Bone marrow (tissue), 2 donors: ENCODE results near the gene MPHOSPH9.

Source experiments
- DNase-seq, 2 donors: peaks; one replicate each; lab custom pipeline; 2025; lab: John Stamatoyannopoulos, UW

Gene MPHOSPH9, protein sequence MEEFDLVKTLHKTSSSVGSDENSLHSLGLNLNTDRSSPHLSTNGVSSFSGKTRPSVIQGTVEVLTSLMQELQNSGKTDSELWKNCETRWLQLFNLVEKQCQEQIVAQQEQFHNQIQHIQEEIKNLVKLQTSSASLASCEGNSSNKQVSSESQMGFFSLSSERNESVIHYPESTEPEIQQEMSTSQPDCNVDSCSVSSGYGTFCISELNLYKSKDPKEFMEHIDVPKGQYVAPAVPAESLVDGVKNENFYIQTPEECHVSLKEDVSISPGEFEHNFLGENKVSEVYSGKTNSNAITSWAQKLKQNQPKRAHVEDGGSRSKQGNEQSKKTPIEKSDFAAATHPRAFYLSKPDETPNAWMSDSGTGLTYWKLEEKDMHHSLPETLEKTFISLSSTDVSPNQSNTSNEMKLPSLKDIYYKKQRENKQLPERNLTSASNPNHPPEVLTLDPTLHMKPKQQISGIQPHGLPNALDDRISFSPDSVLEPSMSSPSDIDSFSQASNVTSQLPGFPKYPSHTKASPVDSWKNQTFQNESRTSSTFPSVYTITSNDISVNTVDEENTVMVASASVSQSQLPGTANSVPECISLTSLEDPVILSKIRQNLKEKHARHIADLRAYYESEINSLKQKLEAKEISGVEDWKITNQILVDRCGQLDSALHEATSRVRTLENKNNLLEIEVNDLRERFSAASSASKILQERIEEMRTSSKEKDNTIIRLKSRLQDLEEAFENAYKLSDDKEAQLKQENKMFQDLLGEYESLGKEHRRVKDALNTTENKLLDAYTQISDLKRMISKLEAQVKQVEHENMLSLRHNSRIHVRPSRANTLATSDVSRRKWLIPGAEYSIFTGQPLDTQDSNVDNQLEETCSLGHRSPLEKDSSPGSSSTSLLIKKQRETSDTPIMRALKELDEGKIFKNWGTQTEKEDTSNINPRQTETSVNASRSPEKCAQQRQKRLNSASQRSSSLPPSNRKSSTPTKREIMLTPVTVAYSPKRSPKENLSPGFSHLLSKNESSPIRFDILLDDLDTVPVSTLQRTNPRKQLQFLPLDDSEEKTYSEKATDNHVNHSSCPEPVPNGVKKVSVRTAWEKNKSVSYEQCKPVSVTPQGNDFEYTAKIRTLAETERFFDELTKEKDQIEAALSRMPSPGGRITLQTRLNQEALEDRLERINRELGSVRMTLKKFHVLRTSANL

DNA sequence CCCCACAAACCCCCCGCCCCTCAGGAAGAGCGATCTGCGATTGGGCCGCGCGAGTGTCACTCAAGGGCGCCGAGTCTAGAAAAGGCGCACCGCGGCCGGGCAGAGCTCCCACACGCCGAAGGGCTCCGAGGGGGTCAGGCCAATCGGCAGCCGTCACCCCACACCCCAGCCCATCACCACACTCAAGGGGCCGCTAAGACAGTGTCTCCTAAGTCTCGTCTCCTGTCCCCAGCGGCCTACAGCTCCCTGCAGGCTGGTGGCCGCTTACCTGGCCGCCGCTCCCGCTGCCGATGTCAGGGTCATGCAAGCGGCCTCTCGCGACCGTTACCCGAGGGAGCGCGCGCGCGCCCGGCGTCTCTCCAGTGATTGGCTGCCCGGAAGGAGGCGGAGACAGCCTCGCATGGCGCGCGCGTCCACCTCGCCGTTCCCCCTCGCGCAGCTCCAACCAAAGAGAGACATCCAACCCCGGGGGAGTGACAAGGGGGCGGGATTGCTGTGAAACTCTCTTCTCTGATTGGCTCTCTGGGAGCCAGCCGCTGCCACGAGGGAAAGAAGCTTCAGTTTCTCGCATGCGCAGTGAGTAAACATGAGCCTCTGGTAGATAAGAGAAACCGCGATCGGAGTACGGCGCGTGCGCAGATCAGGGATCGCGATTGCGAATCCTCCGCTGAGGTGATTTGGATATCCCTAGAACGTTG lies at the start of gene MPHOSPH9, which contains the start of gene MTRFR:
MPHOSPH9 (minus strand) TSS at position 335 of the 698 bp plus-strand sequence. CDS start 2,777 bp downstream, outside the sequence.
MTRFR (plus strand) TSS at position 630 of the 698 bp plus-strand sequence. CDS start 20,239 bp downstream, outside the sequence.
- DNase-seq = peak; percentile 99

DNA sequence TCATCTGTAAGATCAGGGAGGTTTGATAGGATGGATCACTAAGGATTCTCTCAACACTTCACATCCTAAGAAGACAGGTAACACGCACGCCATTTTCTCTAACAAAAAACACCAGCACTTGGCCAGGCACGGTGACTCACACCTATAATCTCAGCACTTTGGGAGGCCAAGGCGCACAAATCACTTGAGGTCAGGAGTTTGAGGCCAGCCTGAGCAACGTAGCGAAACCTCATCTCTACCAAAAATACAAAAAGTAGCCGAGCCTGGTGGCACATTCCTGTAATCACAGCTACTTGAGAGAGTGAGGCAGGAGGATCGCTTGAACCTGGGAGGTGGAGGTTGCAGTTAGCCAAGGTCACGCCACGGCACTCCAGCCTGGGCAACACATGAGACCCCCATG lies 49.2 kb upstream of the MPHOSPH9 start:
- DNase-seq = no peak

DNA sequence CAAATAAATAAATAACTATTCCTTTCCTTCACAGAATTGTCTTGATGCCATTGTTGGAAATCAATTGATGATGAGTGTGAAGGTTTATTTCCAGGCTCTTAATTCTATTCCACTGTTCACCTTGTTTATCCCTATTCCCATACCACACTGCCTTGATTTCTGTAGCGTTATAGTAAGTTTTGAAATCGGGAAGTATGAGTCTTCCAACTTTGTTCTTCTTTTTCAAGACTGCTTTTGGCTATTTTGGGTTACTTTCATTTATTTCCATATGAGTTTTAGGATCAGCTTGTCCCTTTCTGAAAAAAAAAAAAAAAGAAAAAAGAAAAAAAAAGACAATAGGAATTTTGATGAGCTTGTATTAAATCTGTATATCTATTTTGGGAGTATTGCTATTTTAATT lies 48.0 kb upstream of the MPHOSPH9 start:
- no peak for DNase-seq

DNA sequence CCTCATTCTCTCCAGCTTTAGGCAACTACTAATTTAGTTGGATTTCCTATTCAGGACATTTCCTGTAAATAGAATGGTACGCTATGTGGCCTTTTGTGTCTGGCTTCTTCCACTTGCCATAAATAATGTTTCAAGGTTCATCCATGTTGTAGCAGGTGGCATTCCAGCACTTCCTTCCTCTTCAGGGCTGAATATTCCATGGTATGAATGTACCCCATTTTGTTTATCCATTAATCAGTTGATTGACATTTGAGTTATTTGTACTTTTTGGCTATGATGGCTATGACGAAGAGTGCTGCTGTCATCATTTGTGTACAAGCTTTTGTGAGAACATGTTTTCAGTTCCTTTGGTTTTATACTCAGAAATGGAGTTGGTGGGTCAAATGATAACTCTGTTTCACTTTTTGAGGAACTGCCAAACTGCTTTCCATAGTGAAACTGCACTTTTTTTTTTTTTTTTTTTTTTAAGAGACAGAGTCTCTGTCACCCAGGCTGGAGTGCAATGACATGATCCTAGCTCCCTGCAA lies 45.2 kb upstream of the MPHOSPH9 start:
- DNase-seq = peak in 1 of 2 donors; percentile 69

DNA sequence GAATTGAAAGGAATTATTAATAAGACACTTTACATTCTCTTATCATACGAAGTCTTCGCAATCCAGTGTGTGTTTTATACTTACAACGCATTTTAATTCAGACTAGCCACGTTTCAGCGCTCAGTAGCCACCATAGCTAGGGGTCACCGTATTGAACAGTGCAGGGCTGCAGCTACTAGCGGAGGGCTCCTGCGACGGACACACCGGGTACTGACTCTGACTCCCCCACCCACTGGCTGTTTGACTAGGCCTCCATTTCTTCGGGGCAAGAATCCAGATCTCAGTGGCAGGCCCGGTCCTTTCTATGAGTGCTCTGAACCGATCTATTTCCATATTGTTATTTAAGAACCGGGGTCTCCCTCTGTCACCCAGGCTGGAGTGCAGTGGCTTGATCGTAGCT lies 40.2 kb upstream of the MPHOSPH9 start:
- DNase-seq = no peak

DNA sequence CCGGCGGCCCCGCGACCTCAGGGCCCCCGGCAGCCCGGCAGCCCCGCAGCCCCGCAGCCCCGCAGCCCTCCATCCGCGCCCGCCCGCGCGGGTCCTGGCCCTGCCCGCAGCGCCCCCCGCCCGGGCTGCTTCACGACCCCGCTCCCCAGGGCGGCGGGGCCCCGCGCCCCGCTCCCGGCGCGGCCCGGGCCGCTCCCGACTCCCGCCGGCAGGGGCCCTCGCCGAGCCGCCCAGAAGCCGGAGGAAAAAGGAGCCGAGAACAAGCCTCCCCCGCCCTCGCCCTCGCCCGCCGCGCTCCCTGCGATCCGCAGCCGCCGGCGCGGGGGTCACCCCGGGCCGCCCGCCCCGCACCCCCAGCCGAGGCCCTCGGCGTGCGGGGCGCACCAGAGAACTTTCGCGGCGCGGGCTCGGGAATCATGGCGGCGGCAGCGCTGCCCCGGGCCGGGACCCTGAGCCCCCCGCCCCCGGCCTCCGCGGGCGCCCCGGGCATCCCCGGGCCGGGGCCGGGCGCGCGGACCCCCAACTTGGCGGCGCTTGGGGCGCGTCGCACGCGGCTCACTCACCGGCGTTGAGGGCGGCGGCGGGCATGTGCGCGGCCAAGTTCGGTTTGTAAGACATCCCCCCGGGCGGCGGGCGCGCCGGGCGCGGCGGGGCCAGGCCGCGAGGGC lies 38.2 kb upstream of the MPHOSPH9 start:
- DNase-seq = peak; percentile 20 to 38

DNA sequence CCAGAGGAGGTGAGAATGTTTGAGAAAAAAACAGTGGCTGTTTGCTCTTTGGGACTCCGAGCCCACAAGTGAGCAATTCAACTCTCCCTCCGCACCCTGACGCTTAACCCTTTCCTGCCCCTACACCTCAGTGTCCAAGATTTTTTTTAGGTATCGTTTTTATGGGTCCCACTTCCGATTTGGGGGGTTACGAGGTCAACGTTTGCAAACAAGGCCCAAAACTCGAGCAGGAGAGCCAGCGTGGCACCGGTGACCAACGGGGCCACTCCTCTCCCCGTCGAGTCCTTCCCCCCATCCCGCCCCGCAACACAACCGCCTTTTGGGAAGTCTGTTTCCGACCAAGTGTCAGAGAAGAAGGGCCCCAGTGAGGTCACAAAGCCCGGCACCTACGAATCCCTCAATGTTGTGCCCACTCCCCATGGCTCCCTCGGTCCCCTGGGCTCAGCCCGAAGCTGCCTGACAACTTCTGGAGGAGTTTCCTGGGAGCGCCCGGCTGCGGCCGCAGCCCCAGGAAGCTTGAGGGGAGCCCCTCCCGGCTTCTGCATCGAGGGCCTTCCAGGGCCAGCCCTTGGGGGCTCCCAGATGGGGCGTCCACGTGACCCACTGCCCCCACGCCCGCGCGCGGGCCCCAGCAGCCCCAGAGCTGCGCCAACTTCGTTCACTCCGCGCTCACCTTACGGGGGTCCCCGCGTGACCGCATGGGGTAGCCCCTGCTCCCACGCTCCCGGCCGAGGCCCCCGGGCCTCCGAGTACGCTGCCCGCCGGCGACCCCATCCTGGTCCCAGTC lies 37.5 kb upstream of the MPHOSPH9 start:
- peak in 1 of 2 donors; percentile 8 for DNase-seq

DNA sequence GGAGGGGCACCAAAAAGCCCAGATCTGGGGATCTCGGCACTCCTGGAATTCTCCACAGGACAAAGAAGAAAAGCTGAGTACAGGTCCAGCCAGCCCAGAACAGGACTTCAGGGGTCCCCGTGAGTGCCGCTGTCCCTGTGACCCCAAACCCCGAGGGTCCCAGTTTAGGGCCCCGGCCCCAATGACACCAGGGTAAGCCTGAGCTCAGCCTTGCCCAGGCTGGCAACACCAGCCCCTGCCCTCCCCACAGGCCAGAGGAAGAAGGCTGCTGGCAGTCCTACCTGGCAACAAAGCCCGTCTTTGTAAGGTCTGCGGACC lies 36.9 kb upstream of the MPHOSPH9 start:
- no peak for DNase-seq

DNA sequence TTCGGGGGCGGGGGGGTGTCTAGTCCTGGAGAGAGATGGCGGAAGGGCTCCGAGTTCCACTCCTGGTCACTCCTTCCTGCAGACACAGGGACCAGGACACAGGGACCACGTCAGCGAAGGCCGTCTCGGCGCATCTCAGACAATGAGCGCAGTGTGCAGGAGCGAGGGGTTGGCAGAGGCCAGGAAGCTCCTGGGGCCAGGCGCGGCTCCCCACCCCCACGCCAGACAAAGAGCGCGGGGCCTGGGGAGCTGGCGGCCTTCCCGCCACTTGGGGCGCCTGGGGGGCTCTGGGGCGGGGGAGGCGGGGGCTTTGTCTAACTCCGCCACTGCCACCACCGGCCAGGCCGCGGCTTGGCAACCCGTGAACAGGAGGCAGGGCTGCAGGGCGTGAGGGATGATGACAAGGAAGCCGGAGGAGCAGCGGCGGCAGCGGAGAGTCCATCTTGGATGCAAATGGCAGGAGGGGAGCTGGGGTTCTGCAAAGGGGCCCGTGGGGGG lies 36.5 kb upstream of the MPHOSPH9 start:
- DNase-seq = peak; percentile 39 to 74

DNA sequence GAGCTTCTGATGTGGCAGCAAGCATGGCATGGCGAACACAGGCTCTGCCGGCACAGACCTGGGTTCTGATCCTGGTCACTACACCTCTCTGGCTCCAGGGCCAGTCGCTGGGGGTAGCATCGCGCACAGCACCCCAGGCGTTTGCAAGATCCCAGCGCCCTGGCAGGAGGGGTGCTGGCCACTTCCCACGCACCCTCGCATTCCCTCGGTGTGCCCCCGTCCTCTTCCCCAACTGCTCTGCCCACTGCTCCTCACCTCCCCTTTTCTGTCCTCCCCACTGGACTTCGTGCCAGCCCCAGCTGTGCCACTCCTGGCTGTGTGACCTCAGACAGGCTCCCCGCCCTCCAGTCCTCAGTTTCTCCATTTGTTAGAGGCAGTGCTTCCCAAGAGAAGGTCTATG lies 35.9 kb upstream of the MPHOSPH9 start:
- DNase-seq = no peak

DNA sequence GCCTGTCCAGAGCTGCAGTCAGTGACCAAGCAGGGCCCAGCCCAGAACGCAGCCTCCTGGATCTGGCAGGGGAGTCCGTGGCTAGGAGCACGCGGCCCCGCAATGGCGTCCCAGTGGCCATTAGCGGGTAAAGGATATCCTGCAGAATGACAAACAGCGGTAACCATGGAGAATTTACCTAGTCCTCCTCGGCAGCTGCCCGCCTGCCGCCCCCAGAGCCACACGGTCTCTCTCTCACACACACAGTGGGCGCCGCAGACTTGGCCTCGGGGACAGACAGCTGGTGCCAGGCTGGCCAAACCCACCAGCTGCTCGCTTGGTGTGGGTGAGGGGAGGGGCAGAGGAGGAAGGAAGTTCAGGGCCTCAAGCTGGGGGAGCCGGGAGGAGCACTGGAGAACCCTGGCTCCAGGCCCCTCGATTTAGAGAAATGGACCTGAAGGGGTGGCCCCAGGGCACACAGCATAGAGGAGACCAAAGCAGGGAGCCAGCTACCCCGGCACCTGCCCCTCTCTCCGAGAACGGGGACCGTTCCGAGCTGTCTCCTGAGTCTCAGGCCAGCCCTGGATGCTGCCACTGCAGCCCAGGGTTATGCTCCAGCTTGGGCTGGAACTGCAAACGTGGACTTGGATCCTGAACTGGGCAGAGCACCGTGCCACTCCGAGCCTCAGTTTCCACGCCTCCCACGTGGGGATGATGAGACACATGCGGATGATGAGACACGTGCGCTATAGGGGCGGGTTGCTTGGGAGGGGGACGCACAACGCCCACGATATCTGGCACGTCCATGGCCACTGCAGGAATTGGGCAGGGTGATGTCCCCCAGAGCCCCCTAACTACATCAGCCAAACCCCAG lies 35.3 kb upstream of the MPHOSPH9 start:
- DNase-seq = peak; percentile 28 to 67

DNA sequence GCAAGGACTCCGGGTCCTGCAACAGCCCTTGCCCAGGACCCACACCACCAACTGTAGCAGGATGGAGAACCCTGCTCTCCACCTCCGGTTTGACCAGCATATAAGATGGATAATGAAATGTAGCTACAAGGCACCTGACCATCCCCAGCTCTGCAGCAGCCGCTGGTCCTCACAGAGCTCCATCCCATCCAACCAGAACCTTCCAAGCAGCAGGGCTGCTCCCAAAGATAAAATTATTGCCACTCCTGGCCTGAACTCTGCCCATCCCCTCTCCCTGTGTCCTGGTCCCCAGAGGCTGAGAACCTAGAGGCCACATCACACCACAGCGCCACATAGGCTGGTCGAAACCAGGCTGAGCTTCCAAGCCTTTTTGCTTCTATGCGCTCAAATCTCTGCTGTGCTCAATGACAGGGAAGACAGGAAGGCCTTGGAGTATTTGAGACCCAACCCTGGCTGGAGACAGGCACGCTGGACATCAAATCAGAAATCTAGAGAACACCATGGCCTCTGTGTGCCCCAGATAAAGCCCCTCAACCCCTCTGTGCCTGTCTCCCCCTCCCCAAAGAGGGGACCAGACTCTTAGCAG lies 34.5 kb upstream of the MPHOSPH9 start:
- no peak for DNase-seq

DNA sequence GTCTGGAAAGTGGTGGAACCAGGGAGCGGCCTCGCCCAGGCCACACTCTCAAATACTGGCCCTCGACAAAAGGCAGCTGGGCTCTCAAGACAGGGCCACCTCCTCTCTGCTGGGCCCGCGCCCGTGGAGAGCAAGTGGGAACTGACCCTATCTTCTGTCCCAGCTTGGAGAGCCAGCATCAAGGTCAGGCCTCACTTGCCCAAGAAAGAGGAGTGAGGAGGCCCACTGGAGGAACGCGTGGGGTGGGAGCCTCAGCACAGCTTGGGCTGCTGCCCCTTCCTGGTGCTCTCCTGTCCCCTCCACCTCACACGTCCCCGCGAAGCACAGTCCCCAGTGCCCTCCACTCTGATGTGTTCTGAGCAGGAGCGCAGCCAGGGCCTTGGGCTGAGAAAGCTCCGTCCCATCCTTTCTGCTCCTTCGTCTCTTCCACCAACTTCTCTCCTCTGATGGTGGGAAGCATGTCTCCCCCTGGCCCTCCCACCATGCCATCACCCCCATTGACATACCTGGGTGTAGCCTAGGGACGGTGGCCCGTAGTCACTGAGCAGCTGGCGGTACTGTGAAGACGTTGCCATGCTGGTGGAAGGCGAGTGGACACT lies 33.8 kb upstream of the MPHOSPH9 start:
- DNase-seq = no peak

DNA sequence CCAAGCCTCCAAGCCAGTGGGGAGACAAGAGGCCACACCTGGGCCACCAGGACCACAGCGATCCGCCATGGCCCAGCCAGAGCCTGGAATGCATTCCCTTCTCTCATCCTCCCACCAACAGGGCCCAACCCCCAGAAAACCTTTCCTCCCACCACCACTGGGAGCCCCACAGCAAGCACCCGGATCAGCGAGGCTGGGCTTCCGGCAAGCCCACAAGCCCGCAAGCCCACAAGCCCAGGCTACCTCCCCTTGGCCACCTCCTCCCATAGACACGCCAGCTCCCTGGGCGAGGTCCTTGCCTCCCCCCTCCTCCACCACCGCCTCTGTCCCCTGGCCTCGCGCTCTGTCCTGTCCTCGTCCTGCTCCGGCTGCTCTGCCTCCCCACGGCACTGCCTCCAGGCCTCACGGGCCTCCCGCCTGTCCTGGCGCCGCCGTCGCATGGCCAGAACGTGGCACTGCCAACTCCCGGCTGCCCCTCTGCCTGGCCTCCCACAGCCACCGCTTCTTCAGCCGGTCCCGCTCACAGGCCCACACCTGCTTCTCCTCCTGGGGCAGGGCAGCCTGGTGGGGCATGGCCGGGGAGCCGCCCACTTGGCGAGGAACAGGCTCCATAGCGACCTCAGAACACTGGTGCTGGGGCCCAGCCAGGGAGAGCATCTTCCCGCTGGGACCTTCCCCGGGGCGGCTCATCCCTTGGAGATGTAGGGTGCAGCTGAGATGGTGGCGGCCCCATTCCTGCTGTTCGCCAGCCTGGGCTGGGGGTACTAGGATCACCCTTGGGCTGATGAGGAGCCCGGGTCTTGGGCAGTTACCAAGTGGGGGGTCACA lies 33.1 kb upstream of the MPHOSPH9 start:
- DNase-seq = no peak

DNA sequence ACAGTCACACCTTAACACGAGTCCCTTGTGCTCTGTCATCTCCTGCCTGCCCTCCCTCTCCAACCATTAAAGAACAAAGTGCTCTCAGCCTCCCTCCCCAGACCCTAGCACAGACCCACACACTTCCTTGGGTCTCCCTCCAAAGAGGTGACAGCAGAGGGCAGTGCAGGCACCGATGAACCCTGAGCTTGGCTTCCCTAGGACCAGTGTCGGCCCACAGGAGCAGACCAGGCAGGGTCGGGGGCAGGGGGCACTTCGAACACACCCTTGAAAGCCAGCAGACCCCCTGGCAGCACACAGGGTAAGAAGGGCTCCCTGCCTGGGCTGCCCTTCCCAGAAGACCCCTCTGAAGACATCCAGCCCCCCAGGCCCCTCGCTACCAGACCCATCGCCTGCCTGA lies 31.7 kb upstream of the MPHOSPH9 start:
- no peak for DNase-seq

DNA sequence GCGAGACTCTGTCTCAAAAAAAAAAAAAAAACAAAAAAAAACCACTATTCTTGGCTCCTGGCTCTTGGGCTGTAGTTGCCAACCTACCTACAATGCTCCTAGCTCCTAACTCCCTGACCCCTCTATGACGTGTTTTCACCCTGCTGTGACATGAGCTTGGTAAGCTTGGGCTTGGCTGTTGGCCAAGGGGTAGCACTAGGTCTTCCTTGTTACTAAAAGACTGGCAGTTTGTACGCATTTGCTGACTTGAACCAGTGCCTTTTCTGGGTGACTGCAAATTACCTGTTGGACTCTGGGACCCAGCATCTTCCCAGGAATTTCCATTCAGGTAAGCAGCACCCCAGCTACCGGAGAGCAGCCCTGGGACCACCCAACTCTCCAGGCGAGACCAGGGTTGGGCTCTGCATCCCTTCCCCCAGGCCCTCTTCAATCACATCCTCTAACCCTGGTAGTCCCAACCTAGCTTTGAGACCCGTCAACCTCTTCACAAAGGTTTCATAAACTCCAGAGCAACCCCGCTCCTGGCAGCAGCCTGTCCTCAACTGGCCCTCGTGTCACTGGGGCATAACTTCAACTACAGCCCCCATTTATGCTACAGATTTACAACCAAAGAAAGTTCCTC lies 30.4 kb upstream of the MPHOSPH9 start:
- DNase-seq = no peak

DNA sequence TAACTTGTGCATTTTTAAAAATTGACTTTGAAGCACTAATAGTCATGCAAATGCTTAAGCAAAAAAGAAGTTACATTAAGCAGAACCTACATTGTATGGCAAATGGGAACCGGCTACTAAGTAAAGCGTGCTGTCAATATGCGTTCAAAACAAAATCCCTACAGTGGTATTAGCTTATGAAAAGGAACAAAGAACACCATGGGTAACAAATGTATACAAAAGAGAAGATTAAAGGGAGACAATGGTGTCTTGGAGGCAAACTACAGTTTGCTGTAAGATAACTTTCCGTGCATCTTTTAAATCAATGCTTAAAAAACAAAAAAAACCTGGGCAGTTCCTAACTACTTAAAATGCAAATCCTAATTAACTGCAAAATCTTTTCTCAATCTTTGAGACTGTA lies 28.3 kb upstream of the MPHOSPH9 start:
- DNase-seq = no peak
